HG03108 (cell line): ENCODE data around the gene ACSS3.

Source experiments
- ATAC-seq: cut with Tn5 transposase; IDR thresholded peaks from one replicate; pipeline ENCODE4 v1.9.1; 2021; ENCODE audit warnings: moderate library complexity; ENCODE audit not compliant: unreplicated experiment

The ACSS3 gene

DNA sequence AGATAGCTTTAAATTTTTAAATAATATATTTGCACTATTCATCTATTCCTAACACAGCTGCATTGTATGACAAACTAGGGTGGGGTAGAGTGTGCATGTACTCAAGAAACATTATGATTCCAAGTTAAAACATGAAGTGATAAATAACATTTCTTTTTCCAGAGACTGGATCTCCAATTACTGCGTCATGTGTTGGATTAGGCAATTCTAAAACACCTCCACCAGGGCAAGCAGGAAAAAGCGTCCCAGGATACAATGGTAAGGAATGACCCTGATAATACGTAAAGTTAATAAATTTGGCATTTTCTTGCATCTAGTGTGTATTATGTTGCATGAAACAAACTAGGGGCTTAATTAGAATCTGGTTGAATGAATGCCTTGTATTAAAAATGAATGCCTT lies 138.9 kb downstream of the ACSS3 start:
- no peak for ATAC-seq

DNA sequence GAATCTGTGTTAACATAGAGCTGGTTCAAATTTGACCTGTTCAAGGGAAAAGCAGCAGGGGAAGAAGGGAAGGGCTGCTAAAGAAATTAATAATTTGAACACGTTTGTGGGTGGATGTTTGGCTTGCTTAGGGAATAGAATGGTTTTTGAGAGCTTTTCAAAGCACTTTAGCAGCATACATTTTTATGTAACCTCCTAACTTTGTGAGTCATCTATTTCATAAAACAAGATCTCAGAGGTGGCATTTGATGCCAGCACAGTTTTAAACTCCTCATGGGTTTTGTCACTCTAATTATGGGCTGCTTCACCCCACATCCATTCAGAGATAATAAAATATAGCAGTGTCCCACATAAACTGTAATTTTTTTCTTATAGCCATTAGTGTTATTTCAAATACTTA lies 143.8 kb downstream of the ACSS3 start:
- no peak for ATAC-seq

DNA sequence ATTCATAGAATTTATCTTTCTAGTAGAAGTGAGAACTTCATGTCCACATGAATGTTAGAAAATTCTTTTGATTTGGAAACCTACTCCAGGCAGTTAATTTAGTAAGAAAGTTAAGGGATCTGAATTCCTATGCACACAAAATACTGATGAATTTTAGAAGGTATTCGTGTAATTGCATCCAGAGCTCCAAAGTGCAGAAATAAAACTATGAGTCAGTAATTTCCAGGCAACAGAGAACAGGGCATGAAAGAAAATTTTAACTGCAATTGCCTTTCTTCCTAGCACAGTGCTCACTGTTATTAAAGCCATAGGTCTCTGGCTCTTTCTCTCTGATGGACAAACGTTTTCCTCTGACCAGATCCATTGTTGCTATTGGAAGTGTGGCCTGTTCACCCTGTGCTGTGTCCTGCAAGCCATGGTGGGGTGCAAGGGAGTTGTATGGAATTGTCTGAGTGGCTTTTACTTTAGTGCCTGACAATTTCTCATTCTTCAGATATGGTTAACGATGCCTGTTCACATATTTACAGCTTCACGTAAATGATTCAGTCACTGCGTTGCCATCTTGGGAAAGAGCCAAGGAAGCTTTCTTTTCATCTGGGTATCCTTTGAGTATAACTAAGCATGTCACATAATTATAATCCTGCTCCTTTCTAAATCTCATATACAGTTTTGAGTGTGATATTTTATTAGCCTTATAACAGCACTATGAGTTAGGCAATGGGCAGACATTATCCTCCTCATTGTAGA lies 145.1 kb downstream of the ACSS3 start:
- ATAC-seq: no peak

DNA sequence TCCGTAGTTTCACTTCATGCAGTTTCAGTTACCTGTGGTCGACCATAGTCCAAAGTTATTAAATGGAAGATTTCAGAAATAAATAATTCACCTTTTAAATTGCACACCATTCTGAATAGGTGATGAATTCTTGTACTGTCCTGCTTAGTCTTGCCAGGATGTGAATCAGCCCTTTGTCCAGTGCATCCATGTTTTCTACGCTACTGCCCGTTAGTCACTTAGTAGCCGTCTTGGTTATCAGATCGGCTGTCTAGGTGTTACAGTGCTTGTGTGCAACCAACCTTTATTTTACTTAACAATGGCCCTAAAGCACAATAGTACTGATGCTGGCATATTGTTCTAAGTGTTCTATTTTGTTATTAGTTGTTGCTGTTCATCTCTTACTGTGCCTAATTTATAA lies 146.7 kb downstream of the ACSS3 start:
- no peak for ATAC-seq

DNA sequence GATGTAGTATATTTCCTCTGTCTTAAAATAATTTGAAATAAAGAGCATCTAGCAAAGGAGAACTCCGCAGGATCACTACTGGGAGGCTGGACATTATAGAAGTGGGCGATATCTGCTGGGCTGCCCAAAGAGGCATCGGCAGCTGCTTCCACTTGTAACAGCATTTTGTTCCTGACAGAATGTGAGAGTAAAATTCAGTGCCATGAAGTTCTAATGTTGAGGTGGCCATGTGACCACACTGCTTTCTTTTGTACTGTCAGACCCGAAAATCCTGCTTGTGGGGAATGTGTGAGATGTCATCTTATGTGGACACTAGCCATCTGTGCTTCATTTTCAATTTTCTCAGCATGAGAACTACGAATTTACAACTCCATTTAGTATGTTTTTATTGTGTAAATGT lies 151.9 kb downstream of the ACSS3 start:
- no peak for ATAC-seq

DNA sequence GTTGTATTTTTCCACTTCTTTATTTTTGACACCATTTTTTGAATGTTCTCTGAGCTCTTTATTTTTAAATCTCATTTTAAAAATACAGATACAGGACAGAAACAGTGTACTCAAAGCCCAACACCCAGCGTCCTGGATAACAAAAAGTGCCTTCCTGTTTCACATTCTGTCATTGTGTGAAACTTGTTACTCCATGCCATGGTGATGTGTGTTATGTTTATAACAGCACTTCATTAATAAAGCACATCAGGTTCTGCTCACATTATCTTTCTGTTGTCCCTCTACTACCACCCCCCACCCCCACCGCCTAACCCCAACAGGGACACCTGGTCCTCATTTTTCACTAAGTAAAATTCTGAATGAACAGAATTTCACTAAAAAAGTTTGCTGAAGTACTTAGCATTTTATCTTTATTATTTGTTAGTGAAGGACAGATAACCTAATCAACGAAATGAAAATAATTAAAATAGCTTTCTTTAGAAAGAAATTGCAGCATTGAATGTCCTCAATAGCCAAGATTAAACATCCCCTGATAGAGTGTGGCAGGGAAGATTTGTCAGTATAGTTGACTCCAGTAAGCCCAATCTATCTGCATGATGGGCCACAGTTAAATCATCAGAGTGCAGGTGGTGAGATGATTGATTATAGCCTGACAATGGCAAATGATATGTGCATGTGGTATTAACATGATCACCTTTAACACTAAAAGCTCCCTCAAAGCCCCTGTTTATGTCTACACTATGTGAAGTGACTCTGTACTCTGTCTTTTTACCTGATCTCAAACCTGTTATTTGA lies 153.9 kb downstream of the ACSS3 start:
- ATAC-seq: no peak

DNA sequence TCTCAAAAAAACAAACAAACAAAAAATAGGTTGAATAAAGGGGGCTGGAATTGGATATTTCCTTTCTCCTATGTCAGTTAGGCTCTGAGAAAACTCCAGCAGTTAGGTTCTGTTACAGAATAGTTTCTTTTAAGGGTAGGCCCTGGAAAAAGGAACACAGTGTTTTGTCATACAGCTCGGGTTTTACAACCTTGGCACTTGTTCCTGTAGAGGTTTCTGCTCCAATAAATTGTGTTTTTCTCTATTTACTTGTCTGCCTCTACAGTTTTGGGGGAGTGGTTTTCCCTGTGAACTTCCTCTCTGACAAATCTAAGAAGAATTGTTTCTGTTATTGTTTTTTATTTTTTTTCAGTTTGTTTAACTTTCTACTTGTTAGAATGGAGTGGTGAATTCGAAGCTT lies 167.6 kb downstream of the ACSS3 start:
- ATAC-seq: no peak

DNA sequence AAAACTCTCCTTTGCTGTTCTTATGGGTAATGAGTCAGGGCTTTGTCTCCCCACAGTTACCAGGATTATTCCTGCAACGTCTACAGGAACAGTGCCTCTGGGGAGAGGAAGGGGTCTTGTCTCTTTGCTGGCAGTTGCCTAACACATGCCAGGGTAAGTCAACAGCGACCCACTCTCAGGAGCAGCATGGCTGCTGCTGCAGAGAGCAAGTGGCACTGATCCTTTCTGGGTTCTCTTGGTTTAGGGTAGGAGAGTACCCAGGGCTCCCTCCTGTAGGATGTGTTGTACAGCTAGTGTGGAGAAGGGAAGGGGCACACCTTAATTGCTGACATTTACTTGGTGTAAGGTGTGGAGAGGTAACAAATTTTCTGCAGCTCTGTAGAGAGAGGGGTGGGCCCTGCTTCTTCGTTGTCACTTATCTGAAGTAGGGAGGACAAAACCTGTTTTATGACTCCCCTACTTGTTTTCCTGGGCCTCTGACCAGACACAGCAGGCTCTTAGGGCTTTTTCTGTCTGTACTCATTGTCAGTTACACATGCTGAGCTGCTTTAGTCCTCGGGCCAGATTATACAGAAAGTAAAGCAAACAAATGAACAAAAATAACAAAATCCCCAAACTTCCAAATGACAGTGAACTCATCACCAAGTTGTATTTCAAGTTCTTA lies 168.2 kb downstream of the ACSS3 start:
- ATAC-seq: no peak

DNA sequence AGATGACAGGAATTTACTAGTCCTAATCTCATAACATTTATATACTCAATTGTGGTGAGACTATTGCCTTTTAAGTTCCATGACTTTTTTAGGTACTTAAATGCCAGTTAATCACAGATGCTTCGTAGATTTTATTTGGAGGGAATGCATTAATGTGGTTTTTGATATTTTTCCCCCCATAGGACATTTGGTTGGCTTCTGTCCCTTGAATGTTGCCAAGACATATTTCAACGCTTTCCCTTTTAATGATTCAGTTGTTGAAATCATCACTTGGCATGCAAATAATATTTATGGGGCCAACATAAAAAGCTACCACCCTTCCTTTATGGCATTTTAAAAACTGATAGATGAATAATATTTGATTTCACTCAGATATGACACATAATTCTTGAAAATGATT lies 172.1 kb downstream of the ACSS3 start:
- ATAC-seq: no peak

DNA sequence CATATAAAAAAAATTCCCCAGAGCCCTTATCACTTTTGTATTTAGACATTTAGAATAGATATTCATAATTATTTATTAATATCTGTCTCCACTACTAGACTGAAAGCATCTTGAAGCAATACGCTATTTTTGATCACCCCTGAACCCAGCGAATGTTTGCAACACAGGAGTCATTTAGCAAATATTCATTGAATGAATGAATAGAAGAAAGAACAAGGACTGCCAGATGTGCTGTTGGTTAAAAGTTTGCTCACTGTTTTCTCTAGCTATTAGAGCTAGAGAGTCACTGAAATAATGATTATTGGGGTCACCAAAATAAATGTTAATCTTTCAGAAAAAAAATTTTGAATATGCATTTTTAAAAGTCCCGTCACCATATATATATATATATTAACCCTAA lies 174.3 kb downstream of the ACSS3 start:
- ATAC-seq: no peak

DNA sequence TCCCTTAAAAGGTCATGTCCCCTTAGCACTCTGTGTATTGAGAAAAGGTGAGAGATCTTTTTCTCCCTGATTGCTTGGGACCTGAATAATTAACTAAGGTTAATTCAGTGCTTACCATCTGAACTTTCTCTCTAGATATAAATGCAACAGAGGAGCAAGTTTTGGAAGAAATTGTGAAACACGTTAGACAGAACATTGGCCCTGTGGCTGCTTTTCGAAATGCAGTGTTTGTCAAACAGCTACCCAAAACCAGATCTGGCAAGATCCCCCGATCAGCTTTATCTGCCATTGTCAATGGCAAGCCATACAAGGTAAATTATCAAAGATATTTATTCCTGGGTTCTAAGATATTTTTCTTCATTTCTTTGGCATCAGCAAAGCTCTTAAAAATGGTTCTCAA lies 175.5 kb downstream of the ACSS3 start:
- no peak for ATAC-seq

DNA sequence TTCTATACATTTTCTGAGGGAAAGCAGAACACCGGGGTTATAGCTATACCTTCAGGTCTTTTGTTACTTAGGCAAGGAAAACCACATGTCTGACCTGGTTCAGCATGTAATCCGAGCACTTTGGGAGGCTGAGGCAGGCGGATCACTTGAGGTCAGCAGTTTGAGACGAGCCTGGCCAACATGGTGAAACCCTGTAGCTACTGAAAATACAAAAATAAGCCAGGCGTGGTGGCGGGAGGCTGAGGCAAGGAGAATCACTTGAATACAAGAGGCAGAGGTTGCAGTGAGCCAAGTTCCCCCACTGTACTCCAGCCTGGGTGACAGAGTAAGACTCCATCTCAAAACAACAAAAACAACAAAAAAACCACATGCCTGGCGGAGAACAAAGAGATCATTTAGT lies 177.6 kb downstream of the ACSS3 start:
- no peak for ATAC-seq

DNA sequence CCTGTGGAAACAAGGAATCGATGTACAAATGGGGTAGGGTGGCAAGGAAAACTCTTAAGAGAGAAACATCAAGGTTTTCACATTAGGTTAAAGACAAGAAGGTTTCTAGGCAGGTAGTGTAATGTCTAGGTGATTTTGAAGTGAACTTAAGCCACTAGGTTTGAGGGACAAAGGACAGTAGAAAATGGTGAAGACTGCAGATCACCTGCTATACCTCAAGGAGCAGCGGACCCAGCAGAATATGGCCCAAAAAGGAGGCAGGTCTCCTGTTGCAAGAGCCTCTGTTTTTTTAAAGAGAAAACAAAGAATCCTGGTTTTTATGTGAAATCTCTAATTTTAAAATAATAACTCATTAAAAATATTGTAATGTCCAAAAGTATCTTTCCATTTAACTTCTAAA lies 178.1 kb downstream of the ACSS3 start:
- ATAC-seq: no peak

DNA sequence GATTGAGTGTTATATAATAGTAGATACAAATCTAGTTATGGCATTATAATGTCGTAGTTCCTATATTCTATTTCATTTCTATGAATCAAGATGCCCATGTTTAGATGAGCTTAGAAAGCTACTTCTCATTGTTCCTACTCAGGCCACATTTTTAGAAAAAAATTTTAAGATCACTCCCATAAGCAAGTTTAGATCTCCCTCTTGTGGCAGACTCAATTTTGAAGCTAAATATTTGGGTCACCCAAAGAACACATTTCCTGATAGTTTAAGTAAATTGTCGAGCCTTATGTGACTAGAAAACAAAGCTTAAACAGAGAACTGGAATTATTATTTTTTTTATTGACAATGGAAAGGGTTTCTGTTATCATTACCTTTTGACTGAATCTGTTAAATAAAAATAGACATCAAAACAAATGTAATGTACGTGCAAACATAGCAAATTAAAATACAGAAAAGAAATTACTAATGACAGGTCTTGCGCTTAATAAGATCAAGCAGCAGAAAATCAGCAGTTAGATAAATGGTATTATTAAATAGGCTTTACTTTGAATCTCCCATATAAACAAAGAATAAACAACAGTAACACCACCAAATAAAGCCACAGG lies 180.2 kb downstream of the ACSS3 start:
- ATAC-seq: no peak

DNA sequence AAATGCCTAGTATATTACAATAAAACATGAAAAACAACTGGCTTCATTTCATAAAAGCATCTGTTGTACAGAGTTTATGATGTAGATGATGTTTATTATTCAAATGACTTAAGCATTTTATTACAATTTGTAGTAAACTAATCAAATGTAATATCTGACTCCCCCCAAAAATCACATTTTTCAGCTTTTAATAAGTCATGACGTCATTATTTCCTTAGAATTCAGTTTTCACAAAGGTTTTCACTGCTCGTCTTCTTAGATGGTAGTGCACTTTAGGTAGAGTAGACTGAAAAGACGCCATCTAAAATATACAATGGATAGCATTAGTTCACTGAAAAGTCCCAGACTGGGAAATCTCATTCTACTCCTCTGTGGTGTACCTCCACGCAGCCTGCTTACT lies 181.5 kb downstream of the ACSS3 start:
- ATAC-seq: no peak

DNA sequence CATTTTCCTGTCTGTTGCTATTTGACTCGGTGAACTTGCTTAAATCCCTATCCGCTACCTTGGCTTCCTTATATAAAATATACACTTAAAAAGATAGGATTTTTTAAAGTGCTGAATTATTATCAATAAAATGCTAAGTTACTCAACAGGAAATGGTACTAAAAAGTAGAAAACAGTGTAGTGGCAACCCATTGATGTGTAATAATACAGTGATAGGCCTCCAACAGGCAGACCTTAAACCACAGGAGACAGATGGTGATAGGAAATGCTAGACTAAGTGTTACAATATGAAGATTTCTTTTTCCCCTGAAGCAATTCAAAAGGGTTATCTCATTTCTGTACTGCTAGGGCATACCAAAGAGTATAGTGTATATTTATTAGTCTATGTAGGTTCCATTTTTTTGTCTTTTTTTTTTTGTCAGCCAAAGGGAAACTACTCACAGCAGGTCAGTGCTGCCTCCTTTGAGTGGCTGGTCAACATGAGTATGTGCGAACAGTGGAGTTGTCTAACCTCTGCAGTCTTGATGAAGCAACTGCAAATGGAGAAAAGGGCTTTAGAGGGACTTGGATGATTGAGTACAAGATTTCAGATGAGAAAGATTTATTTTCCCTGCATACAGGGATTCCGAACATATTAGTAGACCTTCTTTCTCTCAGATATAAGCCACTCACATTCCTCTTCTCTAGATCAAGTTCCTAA lies 183.8 kb downstream of the ACSS3 start:
- ATAC-seq: no peak

DNA sequence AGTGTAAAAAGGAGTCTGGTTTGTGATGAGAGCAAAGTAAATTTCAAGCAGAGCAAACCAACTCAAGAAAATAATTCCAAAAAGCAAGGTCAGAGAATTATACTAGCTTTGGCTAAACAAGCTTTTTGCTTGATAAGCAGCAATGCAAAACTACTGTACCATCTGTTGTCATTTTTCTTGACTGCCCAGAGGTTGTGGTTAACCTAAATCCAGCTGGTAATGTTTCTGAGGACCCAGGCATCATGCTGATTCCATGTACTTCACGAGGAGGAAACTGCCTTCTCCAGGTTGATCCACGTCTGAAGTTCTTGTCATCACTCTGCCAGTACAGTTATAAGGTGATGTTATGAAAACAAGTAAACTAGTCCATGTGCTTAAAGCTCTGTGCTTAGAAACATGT lies 185.2 kb downstream of the ACSS3 start:
- no peak for ATAC-seq

DNA sequence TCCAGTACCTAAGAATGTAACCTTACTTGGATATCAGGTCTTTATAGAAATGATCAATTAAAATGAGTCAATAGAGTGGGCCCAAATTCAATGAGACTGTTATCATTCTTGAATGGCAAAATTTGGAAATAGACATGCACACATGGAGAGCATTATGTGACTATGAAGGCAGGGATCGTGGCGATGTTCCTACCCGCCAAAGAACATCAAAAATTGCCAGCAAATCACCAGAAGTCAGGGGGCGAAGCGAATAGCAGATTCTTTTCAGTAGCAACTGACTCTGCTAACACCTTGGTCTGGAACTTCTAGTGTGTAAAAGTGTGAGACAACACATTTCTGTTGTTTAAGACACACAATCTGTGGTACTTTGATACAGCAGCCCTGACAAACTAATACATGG lies 192.5 kb downstream of the ACSS3 start:
- no peak for ATAC-seq

DNA sequence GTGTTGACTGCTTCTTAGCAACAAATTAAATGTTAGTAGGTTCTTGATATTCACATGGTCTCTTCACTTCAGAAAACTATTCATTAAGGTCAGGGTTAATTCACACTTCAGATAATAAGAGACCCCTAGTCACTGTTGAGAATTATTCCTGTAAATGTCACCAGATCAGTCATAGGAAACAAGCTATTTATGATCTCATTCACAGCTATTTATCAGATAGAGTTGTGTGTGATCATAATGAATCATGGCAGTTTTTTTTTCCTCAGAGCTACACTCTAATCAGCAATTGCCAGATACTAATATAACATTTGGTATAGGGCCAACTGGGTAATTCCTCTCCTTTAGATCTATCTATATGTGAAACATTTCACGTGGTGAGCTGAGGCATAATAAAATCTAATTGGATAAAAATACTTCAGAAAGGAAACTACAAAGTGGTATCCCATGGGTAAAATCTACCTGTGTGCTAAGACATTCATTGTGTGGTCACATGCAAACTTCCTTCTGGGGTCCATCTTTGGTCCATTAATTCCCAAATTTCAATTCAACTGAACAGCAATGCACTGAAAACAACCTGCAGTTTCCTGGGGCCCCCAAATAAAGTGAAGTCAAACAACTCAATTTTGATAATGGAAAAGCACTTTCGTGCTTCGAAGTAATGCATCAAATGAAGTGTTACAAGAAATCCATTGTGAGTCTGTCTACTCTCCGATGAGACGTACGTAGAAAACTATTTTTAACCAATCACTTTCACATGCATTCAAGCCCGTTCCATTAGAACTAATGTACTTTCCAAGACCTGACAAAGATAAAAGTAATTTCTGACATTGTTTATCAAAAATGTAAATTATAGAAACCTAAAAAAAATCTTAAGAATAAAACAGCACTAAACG lies 197.0 kb downstream of the ACSS3 start:
- no peak for ATAC-seq

DNA sequence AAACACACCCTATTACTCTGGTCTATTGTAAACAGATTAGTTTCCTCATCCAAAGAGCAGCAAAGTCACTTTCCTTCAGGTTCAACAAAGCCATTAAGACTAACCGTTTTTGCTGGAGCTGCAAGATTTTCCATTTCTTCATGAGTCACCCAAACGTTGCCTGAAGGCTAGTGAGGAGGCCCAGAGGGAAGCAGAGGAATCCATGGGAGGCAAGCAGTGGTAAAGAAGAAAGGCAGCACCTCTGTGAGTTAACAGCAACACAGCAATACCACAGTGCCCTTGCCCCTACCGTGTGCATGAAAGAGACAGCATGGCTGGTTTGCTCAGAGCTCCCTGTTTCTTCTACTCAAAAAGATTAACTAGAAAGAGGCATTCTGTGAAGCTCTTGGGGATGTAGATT lies 206.3 kb downstream of the ACSS3 start:
- no peak for ATAC-seq
